HepG2 (cell line): ENCODE data around the gene IL17F. TPM values are rescaled to one million over a fixed set of nuclear protein-coding genes. Genes with fewer than 3 reads are reported as not detected.

ENCODE experiments used
- ATM ChIP-seq: fragments of 450-650 bp; IDR thresholded peaks from 2 replicates; pipeline ENCODE4 v1.7.1; 2017; ENCODE audit warnings: mild to moderate bottlenecking, borderline replicate concordance
- BORCS8-MEF2B ChIP-seq: sonication (generic); formaldehyde crosslinking; IDR thresholded peaks from 2 replicates; pipeline ENCODE4 v1.8.0; 2022; ENCODE audit warnings: mild to moderate bottlenecking, missing genetic modification reagents
- CHCHD3 ChIP-seq: sonication (generic); formaldehyde crosslinking; IDR thresholded peaks from 2 replicates; pipeline ENCODE4 v1.8.0; 2022; ENCODE audit warnings: mild to moderate bottlenecking, missing genetic modification reagents, moderate library complexity
- DRAP1 ChIP-seq: IDR thresholded peaks from 2 replicates; pipeline ENCODE4 v1.6.1; 2016; ENCODE audit warnings: missing genetic modification reagents, missing compliant biosample characterization
- FOXO1 ChIP-seq: sonication (generic); formaldehyde crosslinking; IDR thresholded peaks from 2 replicates; pipeline ENCODE4 v1.4.0; 2020; ENCODE audit warnings: missing genetic modification reagents
- POLR2G ChIP-seq: fragments of 200-400 bp; formaldehyde crosslinking; IDR thresholded peaks from 2 replicates; pipeline ENCODE4 v1.6.1; 2018; ENCODE audit warnings: mild to moderate bottlenecking, low read depth, low read length, moderate library complexity
- SALL2 ChIP-seq: sonication (generic); formaldehyde crosslinking; IDR thresholded peaks from 2 replicates; pipeline ENCODE4 v1.8.1; 2023; ENCODE audit warnings: mild to moderate bottlenecking, missing genetic modification reagents, inconsistent platforms
- SIX4 ChIP-seq: sonication (generic); formaldehyde crosslinking; IDR thresholded peaks from 2 replicates; pipeline ENCODE4 v1.4.0; 2020; ENCODE audit warnings: missing genetic modification reagents
- SMYD3 ChIP-seq: sonication (generic); formaldehyde crosslinking; IDR thresholded peaks from 2 replicates; pipeline ENCODE4 v1.8.1; 2023; ENCODE audit warnings: mild to moderate bottlenecking, missing genetic modification reagents
- TIGD3 ChIP-seq: sonication (generic); formaldehyde crosslinking; IDR thresholded peaks from 2 replicates; pipeline ENCODE4 v1.5.1; 2020; ENCODE audit warnings: mild to moderate bottlenecking, missing genetic modification reagents, borderline replicate concordance
- TMF1 ChIP-seq: sonication (generic); formaldehyde crosslinking; IDR thresholded peaks from 2 replicates; pipeline ENCODE4 v1.8.1; 2022; ENCODE audit warnings: low read depth, missing genetic modification reagents
- TP53 ChIP-seq: sonication (generic); formaldehyde crosslinking; conservative IDR thresholded peaks from 2 replicates; pipeline ENCODE4 v1.4.0; 2020; ENCODE audit warnings: missing genetic modification reagents
- ZBTB14 ChIP-seq: sonication (generic); formaldehyde crosslinking; IDR thresholded peaks from 2 replicates; pipeline ENCODE4 v1.4.0; 2020; ENCODE audit warnings: missing genetic modification reagents
- ZBTB40 ChIP-seq, 2 experiments: fragments of 450-650 bp in 1 of 2; sonication (generic) in 1 of 2; formaldehyde crosslinking in 1 of 2; IDR thresholded peaks; 2 replicates each; pipeline versions ENCODE4 v1.6.1 to v1.8.0; 2016 to 2022; ENCODE audit warnings: antibody characterized with exemption in 1 of 2, mild to moderate bottlenecking in 1 of 2, missing genetic modification reagents in 1 of 2
- ZFX ChIP-seq: sonication (generic); formaldehyde crosslinking; IDR thresholded peaks from 2 replicates; pipeline ENCODE4 v1.4.0; 2020; ENCODE audit warnings: mild to moderate bottlenecking, low read depth, missing genetic modification reagents, moderate library complexity
- ZNF589 ChIP-seq: sonication (generic); formaldehyde crosslinking; conservative IDR thresholded peaks from 2 replicates; pipeline ENCODE4 v1.8.0; 2022; ENCODE audit warnings: mild to moderate bottlenecking, moderate library complexity, missing genetic modification reagents
- ZNF883 ChIP-seq: sonication (generic); formaldehyde crosslinking; IDR thresholded peaks from 2 replicates; pipeline ENCODE4 v1.5.1; 2020; ENCODE audit warnings: mild to moderate bottlenecking, missing genetic modification reagents; ENCODE audit errors: not compliant biosample characterization
- polyA plus RNA-seq, 8 experiments: library from polyadenylated mRNA; depleted of rRNA in 3 of 8; stranded (reverse) in 7 of 8; unstranded in 1 of 8; fragments of >200 nt; fragmentation: Illumina TruSeq in 4 of 8; extraction: Trizol in 4 of 8; gene quantifications; 2 replicates each; pipeline versions ENCODE4 v1.2.1 to v1.2.3, GENCODE V29; 2011 to 2016; ENCODE audit warnings: low read depth in 4 of 8, missing spikeins in 1 of 8, mixed read lengths in 1 of 8; ENCODE audit not compliant: insufficient read depth in 1 of 8
- total RNA-seq, 5 experiments: library from RNA; depleted of rRNA; stranded (reverse); fragments of >200 nt; fragmentation: Illumina TruSeq; extraction: Trizol; gene quantifications; 2 replicates each; pipeline ENCODE4 v1.2.3, GENCODE V29; 2016; ENCODE audit warnings: low read depth in 1 of 5

The IL17F gene
- total and polyA plus RNA-seq, 2 of the 13 experiments (the other 11 are each of a cell fraction or from before 2014, with no cell fraction given): not detected

GRCh38 chr6:52284460-52285176 is 40.3 kb upstream of the IL17F start, which contains the start of gene MCM3 (continued):
- TF ChIP-seq ZBTB40 (IDR thresholded peaks at IDR 0.05) (no peak), ZBTB40 (CRISPR knock-in tag; IDR thresholded peaks at IDR 0.05) (peak; percentile 58), TMF1 (CRISPR knock-in tag) (peak; percentile 98), ZFX (CRISPR knock-in tag) (peak; percentile 90), ZNF589 (CRISPR knock-in tag) (peak; percentile 93; the same call in 1 of the 2 replicates), TIGD3 (CRISPR knock-in tag) (0 out of 2 replicates have a peak, but pooled peaks have one; percentile 54), TP53 (CRISPR knock-in tag) (no peak), ZBTB14 (CRISPR knock-in tag) (no peak), POLR2G (peak; percentile 91), DRAP1 (peak; percentile 83), SIX4 (CRISPR knock-in tag) (no peak), SMYD3 (peak; percentile 99), CHCHD3 (CRISPR knock-in tag) (peak; percentile 97), ATM (no peak), ZNF883 (peak; percentile 64), BORCS8-MEF2B (peak; percentile 99), SALL2 (CRISPR knock-in tag) (no peak; the same call in none of the 2 replicates), FOXO1 (peak; percentile 31)
